DOHH2 (cell line): ENCODE results near the gene GAS7.

Experiments used
- EZH2phosphoT487 ChIP-seq: fragments of 200-600 bp; sonication (generic); IDR thresholded peaks from 2 replicates; pipeline ENCODE4 v1.6.1; 2017; ENCODE audit warnings: borderline replicate concordance, mild to moderate bottlenecking, antibody characterized with exemption, low read length, moderate library complexity, mixed read lengths
- TF ChIP-seq, protein P1 (sequence below): fragments of 200-600 bp; sonication (generic); IDR thresholded peaks from one replicate; pipeline ENCODE4 v1.5.1; 2014; ENCODE audit warnings: antibody characterized with exemption, mild to moderate bottlenecking, low read depth, low read length; ENCODE audit not compliant: poor library complexity, severe bottlenecking

DNA sequence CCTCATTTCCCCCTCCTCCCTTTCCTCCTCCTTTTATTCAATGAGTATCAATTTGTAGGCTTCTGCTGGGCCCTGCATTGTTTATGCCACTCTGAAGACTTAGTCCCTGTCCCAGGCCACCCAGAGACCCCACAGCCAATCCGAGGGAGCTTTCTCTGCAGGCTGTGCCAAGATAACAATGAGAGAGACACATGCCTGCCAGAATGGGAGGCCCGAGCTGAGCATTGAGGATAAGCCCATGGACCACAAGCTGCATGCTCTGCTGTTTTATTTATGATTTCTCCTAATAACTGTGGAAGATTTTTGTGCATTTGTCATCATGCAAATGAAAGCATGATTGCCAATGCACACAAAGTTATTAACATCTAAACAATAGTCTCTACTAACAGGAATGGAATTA lies 296.3 kb downstream of the GAS7 start:
- TF ChIP-seq, protein P1, sequence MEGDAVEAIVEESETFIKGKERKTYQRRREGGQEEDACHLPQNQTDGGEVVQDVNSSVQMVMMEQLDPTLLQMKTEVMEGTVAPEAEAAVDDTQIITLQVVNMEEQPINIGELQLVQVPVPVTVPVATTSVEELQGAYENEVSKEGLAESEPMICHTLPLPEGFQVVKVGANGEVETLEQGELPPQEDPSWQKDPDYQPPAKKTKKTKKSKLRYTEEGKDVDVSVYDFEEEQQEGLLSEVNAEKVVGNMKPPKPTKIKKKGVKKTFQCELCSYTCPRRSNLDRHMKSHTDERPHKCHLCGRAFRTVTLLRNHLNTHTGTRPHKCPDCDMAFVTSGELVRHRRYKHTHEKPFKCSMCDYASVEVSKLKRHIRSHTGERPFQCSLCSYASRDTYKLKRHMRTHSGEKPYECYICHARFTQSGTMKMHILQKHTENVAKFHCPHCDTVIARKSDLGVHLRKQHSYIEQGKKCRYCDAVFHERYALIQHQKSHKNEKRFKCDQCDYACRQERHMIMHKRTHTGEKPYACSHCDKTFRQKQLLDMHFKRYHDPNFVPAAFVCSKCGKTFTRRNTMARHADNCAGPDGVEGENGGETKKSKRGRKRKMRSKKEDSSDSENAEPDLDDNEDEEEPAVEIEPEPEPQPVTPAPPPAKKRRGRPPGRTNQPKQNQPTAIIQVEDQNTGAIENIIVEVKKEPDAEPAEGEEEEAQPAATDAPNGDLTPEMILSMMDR = no peak
- no peak for TF ChIP-seq EZH2phosphoT487
